K562 (cell line): ENCODE measurements around the gene NRG3. TPM values are rescaled to one million over a fixed set of nuclear protein-coding genes. Genes with fewer than 3 reads are reported as not detected.

ENCODE experiments used
- CUX1 ChIP-seq: fragments of 200-800 bp; sonication (Bioruptor generic); IDR thresholded peaks from 2 replicates; pipeline ENCODE4 v1.6.1; 2016; ENCODE audit warnings: missing genetic modification characterization, missing compliant biosample characterization
- HCFC1 ChIP-seq: IDR thresholded peaks from 2 replicates; pipeline ENCODE4 v1.6.1; 2012; ENCODE audit warnings: low read depth, low read length, improper control_type of control experiment
- NFYB ChIP-seq: IDR thresholded peaks from 2 replicates; pipeline ENCODE4 v1.6.1; 2011; ENCODE audit warnings: mild to moderate bottlenecking, moderate library complexity; ENCODE audit not compliant: insufficient read length; ENCODE audit errors: extremely low read depth
- PHB2 ChIP-seq: fragments of 450-650 bp; IDR thresholded peaks from 2 replicates; pipeline ENCODE4 v1.6.1; 2017; ENCODE audit warnings: low read depth
- POLR2G ChIP-seq: fragments of 200-400 bp; formaldehyde crosslinking; IDR thresholded peaks from 2 replicates; pipeline ENCODE4 v1.6.1; 2017; ENCODE audit warnings: low read depth, mild to moderate bottlenecking, antibody characterized with exemption, low read length, moderate library complexity
- TSHZ1 ChIP-seq: fragments of 250-450 bp; sonication (Bioruptor Pico); IDR thresholded peaks from 2 replicates; pipeline ENCODE4 v1.4.0; 2020; ENCODE audit warnings: mild to moderate bottlenecking, moderate library complexity
- ZBTB34 ChIP-seq: fragments of 250-450 bp; sonication (Bioruptor Pico); IDR thresholded peaks from 2 replicates; pipeline ENCODE4 v1.8.0; 2021; ENCODE audit warnings: mild to moderate bottlenecking, moderate library complexity
- polyA plus RNA-seq, 8 experiments: library from polyadenylated mRNA; depleted of rRNA in 4 of 8; stranded (reverse) in 5 of 8; unstranded in 3 of 8; fragments of >200 nt; fragmentation: Nextera tagmentation in 2 of 8; fragmentation: Illumina TruSeq in 1 of 8; extraction: Ambion mirVana in 2 of 8; extraction: Trizol in 1 of 8; gene quantifications; 2 replicates each; pipeline versions ENCODE4 v1.2.1 to v1.2.3, GENCODE V29; 2011 to 2014; ENCODE audit warnings: inconsistent platforms in 1 of 8, missing spikeins in 1 of 8
- total RNA-seq, 7 experiments: library from RNA; depleted of rRNA in 6 of 7; stranded (reverse); fragments of >200 nt in 6 of 7; fragmentation: Illumina TruSeq in 2 of 7; extraction: Trizol in 2 of 7; gene quantifications; 2 replicates each; pipeline versions ENCODE4 v1.2.1 to v1.2.3, GENCODE V29; 2011 to 2021; ENCODE audit warnings: low replicate concordance in 1 of 7

The NRG3 gene
- total and polyA plus RNA-seq, 9 of the 15 experiments (the other 6 are each of a cell fraction or from before 2014, with no cell fraction given) = not detected

DNA sequence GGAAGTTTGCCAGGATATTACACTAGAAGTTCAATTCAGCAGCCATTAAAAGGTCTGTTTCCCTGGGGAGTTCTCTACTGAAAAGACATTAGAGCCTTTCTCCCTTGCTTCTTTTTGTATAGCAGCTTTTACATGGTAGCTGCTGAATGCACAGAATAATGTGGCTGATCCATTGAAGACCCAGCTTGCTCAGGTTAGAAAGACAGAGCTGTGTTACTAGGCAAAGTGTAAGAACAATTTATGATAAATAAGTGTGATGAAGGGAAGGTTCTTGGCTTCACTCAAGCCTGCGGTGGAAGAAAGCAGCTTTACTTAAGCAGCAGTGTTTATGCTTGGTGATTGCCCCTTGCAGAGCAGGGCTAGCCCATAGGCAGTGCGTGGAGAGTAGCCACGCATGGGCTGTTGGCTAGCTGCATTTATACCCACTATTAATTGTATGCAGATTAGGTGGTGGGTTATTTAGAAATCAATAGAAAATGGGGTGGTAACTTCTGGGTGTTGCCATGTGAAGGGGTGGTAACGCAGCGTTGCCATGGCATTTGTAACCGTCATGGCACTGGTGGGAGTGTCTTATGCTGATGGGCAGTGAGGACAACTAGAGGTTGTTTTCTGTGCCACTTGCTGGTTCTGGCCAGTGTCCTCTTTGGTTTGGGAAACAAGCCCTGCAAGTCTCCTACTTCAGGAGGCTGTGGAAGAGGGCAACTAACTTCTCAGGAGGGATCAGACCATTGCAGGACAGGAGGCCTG is 942.9 kb downstream of the NRG3 start (continued):
- TF ChIP-seq TSHZ1 (CRISPR knock-in tag) (no peak), POLR2G (no peak), NFYB (no peak), ZBTB34 (CRISPR knock-in tag) (no peak), PHB2 (no peak), HCFC1 (no peak), CUX1 (no peak)
